CD4-positive, alpha-beta T cell treated with Interleukin-15 for 1 hour (primary cell): ENCODE results near the gene SNX15.
"Not testable (repeated sequence)": the region's sequence is repeated elsewhere in the genome, so short reads cannot be mapped to it uniquely, and the experiment has no call there.

Experiments used
- DNase-seq: peaks from one replicate; pipeline ENCODE4 v3.0.0-alpha.2; 2020

SNX15 gene

GRCh38 chr11:65016705-65017104 is 10.5 kb upstream of the SNX15 start:
- no peak for DNase-seq

- DNase-seq: no peak
Measured at GRCh38 chr11:65017937-65018336, 9.3 kb upstream of the SNX15 start.

- DNase-seq: no peak
Measured at GRCh38 chr11:65019824-65020223, 7.4 kb upstream of the SNX15 start.

- DNase-seq: no peak
Measured at GRCh38 chr11:65021003-65021402, 6.2 kb upstream of the SNX15 start.

GRCh38 chr11:65021509-65021908 is 5.7 kb upstream of the SNX15 start:
- no peak for DNase-seq

GRCh38 chr11:65023502-65023901 is 3.7 kb upstream of the SNX15 start:
- DNase-seq: not testable (repeated sequence)

GRCh38 chr11:65026810-65027209 is 429 bp upstream of the SNX15 start:
- no peak for DNase-seq

- DNase-seq: no peak
Measured at GRCh38 chr11:65032216-65032615, 5.0 kb downstream of the SNX15 start.

GRCh38 chr11:65034423-65034822 is 7.2 kb downstream of the SNX15 start:
- DNase-seq: no peak

- DNase-seq: no peak
Measured at GRCh38 chr11:65035579-65035978, 8.3 kb downstream of the SNX15 start.

GRCh38 chr11:65036931-65037330 is 9.7 kb downstream of the SNX15 start:
- no peak for DNase-seq

GRCh38 chr11:65040520-65040846 is 13.2 kb downstream of the SNX15 start:
- no peak for DNase-seq

- peak; percentile 90 for DNase-seq
Measured at GRCh38 chr11:65040847-65041622, 13.8 kb downstream of the SNX15 start, which contains the start of gene SAC3D1. SAC3D1 (plus strand) TSS chr11:65041210; CDS start chr11:65041293, 83 bp downstream.

- no peak for DNase-seq
Measured at GRCh38 chr11:65042891-65043290, 15.7 kb downstream of the SNX15 start.

GRCh38 chr11:65043881-65044501 is 16.8 kb downstream of the SNX15 start:
- peak; percentile 45 for DNase-seq

- DNase-seq: no peak
Measured at GRCh38 chr11:65045061-65045460, 17.8 kb downstream of the SNX15 start.

- DNase-seq: no peak
Measured at GRCh38 chr11:65045728-65046127, 18.5 kb downstream of the SNX15 start.

GRCh38 chr11:65047581-65048422 is 20.6 kb downstream of the SNX15 start:
- no peak for DNase-seq

- no peak for DNase-seq
Measured at GRCh38 chr11:65051398-65051858, 24.2 kb downstream of the SNX15 start.

- peak; percentile 26 for DNase-seq
Measured at GRCh38 chr11:65053827-65054508, 26.7 kb downstream of the SNX15 start.

- DNase-seq: no peak
Measured at GRCh38 chr11:65055538-65055937, 28.3 kb downstream of the SNX15 start.

- DNase-seq: no peak
Measured at GRCh38 chr11:65056999-65057398, 29.8 kb downstream of the SNX15 start.

- DNase-seq: no peak
Measured at GRCh38 chr11:65057526-65057925, 30.3 kb downstream of the SNX15 start.
